ENCODE data around the gene SMAGP.
"Not testable (repeated sequence)": the region's sequence is repeated elsewhere in the genome, so short reads cannot be mapped to it uniquely, and the experiment has no call there.

Gene SMAGP

DNA sequence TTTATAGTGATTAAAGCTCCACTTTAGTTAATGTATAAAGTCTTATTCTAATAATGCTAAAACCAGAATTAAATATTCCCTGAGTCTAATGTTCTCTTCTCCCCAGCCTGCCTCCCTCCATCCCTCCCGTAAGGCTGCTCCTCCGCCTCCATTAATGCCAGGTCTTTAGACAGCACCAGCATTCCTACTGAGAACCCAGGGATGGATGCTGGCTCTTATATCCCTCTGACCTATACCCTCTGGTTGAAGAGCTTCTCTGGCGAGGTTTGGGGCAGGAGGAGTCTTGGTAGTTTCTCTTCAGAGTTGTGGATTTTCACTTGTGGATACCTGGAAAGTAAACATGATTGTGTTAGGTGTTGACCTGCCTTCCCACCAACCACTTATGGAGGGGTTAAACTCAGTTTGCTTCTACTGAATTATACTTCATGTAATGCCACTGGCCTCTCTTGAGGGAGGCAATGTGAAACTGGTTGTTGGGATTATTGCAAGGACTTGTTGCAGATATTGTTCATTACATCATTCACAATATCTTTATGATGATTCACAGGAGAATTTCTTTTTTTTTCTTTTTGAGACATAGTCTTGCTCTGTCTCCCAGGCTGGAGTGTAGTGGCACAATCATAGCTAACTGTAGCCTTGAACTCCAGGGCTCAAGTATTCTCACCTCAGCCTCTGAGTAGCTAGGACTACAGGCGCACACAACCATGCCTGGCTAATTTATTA lies 11.1 kb upstream of the SMAGP start:
- DNase-seq: no peak
- TF ChIP-seq GATA1 (IDR thresholded peaks at IDR 0.05; ENCODE audit: low read depth, low read length) (no peak), POLR2A (IDR thresholded peaks at IDR 0.05; ENCODE audit: low read length) (no peak)

DNA sequence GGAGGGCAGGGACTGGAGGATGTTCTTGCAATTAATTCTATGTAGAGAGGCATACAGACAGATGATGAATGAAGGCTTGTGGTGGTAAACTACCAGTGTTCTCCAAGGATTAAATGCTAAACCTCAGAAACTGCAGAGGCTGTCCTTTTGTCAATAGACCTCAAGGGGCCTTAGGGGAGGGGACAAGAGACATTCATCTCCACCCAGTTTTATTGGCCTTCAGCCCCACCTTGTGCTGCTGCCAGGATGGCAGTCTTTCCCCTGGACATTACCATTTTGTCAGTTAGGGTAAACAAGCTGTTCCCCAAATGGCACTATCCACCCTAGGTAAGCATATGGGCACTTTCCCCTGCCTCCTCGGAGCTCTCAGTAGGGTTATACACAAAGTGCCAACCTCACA lies 4.9 kb upstream of the SMAGP start:
- DNase-seq: no peak
- TF ChIP-seq GATA1 (IDR thresholded peaks at IDR 0.05; ENCODE audit: low read depth, low read length): no peak
- no peak for TF ChIP-seq POLR2A (IDR thresholded peaks at IDR 0.05; ENCODE audit: low read length)

DNA sequence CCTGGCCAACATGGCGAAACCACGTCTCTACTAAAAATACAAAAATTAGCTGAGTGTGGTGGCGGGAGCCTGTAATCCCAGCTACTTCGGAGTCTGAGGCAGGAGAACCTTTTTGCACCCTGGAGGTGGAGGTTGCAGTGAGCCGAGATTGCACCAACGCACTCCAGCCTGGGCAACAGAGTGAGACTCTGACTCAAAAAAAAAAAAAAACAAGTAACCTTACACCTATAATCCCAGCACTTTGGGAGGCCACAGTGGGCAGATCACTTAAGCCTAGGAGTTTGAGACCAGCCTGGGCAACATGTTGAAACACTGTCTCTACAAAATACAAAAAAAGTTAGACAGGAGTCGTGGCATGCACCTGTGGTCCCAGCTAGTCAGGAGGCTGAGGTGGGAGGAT lies 2.6 kb upstream of the SMAGP start:
- not testable (repeated sequence) for DNase-seq

DNA sequence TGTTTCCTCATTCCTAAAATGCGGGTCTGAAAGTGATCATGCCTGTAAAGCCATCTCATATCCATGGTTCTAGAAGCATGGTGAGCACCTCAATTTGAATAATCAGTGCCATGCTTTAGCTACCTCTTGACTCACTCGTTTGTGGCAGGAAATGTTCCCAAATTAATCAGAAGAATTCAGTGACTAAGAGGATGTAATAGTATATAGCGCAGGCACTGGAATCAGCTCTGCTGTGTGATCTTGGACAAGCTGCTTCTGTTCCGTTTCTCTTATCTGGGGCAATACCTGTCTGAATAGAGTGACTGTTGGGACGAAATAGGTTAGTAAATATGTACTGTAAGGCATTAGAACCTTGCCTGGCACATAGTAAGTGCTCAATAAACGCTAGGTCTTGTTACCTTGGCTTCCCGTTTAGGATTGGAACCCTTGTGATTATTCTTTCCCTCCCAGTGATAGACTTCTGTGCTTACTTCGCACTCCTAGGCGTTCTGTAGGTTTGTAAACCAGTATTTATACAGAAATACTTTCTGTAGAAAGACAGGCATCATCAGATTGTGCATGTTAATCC lies 820 bp upstream of the SMAGP start:
- no peak for TF ChIP-seq POLR2A (IDR thresholded peaks at IDR 0.05; ENCODE audit: low read length)
- no peak for TF ChIP-seq GATA1 (IDR thresholded peaks at IDR 0.05; ENCODE audit: low read depth, low read length)
- DNase-seq: no peak

DNA sequence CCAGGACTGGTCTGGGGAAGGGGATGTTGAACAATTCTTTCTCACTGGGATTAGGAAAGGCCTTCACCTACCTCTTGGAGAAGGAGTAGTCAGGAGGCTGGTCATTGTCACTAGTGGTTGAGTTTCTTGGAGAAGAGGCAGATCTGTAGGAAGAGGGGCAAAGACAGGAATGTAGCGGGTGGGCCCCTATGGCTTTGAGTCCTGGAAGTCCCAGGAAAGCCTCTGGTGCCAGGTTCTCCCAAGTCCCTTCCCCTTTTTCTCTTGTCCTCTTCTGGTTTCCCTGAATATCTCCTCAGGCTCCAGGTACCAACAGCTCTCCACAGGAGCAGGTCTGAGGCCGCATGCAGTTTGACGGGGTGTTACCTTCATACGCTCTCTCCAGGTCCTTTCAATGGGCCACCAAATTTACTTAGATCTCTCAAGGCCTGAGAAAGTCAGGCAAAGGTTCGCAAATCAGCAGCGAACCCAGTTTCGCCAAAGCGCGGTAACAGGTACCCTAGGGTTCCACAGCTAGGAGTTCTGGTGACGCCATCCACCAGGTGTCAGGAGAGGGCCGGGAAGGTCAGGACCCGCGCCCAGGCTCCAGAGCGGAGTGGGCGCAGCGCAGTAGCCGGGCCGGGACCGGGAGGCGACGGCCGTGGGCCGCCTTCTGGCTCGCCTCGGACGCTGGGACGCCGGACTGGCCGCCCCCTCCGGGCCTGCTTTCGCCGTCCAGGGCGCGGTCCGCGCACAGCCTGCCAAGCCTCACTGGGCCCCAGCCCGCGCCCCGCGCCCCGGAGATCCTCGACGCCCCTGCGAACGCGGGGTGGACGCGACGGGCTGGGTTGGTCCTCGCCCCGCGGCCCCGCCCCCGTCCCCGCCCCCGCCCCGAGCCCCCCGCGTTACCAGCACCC lies 795 bp downstream of the SMAGP start:
- TF ChIP-seq POLR2A (IDR thresholded peaks at IDR 0.05; ENCODE audit: low read length) (no peak), GATA1 (IDR thresholded peaks at IDR 0.05; ENCODE audit: low read depth, low read length) (no peak)
- peak; percentile 44 to 69 for DNase-seq

DNA sequence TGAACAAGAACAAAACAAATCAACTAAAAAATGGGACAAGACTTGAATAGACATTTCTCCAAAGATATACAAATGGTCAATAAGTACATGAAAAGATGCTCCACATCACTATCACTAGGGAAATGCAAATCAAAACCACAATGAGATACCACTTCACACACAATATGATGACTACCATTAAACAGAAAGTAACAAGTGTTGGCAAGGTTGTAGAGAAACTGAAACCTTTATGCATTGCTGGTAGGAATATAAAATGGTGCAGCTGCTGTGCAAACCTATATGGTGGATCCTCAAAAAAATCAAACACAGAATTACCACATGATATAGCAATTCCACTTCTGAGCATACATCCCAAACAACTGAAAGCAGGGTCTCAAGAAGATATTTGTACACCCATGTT lies 5.2 kb downstream of the SMAGP start:
- no peak for DNase-seq
- no peak for TF ChIP-seq POLR2A (IDR thresholded peaks at IDR 0.05; ENCODE audit: low read length)
- TF ChIP-seq GATA1 (IDR thresholded peaks at IDR 0.05; ENCODE audit: low read depth, low read length): no peak

DNA sequence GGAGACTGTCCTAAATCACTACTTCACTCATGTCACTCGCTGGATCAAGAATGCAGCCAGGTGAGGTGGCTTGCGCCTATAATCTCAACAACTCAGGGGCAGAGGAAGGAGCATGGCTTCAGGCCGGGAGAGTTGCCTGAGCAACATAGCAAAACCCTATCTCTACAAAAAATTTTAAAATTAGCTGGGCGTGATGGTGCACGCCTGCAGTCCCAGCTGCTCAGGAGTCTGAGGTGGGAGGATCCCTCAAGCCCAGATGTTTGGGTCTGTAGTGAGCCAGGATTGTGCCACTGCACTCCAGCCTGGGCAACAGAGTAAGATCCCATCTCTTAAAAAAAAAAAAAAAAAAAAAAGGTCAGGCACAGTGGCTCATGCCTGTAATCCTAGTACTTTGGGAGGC lies 5.9 kb downstream of the SMAGP start:
- TF ChIP-seq POLR2A (IDR thresholded peaks at IDR 0.05; ENCODE audit: low read length): no peak
- no peak for TF ChIP-seq GATA1 (IDR thresholded peaks at IDR 0.05; ENCODE audit: low read depth, low read length)
- no peak for DNase-seq

DNA sequence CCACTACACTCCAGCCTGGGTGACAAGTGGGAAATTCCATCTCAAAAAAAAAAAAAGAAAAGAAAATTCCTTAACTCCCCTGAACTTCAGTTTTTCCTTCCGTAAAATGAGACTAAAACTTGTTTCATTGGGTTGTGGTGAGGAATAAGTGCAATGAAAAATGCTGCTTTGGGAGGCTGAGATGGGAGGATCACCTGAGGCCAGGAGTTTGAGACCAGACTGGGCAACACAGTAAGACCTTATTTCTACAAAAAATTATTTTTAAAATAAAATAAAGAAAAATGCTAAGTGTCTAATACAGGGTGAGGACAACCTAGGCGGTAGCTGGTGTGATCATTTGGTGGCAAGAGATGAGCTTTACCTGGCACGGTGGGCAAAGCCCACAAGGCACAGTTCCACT lies 6.9 kb downstream of the SMAGP start:
- TF ChIP-seq GATA1 (IDR thresholded peaks at IDR 0.05; ENCODE audit: low read depth, low read length) (no peak), POLR2A (IDR thresholded peaks at IDR 0.05; ENCODE audit: low read length) (no peak)
- DNase-seq: no peak

DNA sequence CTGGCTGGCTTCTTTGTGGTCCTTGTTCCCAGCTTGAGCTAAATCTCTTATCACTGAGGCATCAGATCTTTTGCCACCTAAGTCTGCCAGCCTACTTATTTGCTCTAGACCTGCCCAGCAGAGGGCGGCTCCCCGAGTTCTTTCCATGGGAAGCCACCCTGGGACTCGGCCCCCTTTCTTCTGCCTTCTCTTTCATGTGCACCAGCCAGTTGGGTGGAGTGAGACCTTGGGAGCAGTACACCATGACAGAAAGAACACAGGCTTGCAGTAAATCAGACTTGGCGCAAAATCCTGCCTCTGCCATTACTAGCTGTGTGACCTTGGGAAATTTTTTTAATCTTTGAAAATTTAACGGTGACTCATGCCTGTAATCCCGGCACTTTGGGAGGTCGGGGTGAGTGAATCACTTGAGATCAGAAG lies 7.4 kb downstream of the SMAGP start:
- no peak for TF ChIP-seq POLR2A (IDR thresholded peaks at IDR 0.05; ENCODE audit: low read length)
- no peak for TF ChIP-seq GATA1 (IDR thresholded peaks at IDR 0.05; ENCODE audit: low read depth, low read length)
- DNase-seq: no peak

DNA sequence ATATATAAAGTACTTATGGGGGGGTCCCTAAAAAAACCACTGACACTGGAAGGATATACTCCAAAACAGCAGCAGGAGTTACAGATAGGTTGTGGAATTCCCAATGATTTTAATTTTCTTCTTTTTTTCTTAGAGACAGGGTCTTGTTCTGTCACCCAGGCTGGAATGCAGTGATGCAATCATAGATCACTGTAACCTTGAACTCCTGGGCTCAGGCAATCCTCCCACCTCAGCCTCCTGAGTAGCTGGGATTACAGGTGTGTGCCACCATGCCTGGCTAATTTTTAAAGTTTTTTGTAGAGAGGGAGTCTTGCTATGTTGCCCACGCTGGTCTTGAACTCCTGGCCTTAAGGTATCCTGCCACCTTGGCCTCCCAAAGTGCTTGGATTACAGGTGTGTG lies 10.6 kb downstream of the SMAGP start:
- DNase-seq: not testable (repeated sequence)

DNA sequence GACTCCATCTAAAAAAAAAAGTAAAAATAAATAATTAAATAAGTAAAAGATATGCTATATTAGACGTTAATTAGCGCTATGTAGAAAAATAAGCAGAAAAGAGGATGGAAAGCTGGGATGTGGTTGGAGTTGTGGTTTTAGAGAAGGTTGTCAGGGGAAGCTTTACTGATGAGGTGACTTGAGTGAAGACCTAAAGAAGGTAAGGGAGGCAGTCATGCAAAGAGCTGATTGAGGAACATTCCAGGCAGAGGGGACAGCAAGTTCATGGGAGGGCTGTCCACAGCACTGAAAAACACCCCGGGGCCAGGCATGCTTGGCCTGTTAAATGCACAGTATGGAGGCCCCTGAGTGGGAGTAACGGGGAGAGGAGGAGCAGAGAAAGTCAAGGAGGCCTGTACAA lies 15.7 kb downstream of the SMAGP start:
- TF ChIP-seq GATA1 (IDR thresholded peaks at IDR 0.05; ENCODE audit: low read depth, low read length) (no peak), POLR2A (IDR thresholded peaks at IDR 0.05; ENCODE audit: low read length) (no peak)
- no peak for DNase-seq

DNA sequence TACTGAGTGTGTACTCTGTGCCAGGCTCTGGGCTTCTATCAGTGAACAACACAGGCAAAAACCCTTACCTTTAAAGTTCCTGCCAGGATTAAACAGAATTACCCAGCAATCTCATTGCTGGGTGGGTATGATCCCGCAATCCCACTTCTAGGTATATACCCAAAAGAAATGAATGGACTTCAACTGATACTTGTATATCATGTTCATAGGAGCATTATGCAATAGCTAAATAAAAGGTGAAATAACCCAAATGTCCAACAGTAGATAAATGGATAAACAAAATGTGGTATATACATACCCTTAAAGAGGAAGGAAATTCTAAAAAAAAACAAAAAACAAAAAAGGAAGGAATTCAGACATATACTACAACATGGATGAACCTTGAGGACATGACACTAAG lies 16.9 kb downstream of the SMAGP start:
- TF ChIP-seq GATA1 (IDR thresholded peaks at IDR 0.05; ENCODE audit: low read depth, low read length) (no peak), POLR2A (IDR thresholded peaks at IDR 0.05; ENCODE audit: low read length) (no peak)
- DNase-seq: no peak

DNA sequence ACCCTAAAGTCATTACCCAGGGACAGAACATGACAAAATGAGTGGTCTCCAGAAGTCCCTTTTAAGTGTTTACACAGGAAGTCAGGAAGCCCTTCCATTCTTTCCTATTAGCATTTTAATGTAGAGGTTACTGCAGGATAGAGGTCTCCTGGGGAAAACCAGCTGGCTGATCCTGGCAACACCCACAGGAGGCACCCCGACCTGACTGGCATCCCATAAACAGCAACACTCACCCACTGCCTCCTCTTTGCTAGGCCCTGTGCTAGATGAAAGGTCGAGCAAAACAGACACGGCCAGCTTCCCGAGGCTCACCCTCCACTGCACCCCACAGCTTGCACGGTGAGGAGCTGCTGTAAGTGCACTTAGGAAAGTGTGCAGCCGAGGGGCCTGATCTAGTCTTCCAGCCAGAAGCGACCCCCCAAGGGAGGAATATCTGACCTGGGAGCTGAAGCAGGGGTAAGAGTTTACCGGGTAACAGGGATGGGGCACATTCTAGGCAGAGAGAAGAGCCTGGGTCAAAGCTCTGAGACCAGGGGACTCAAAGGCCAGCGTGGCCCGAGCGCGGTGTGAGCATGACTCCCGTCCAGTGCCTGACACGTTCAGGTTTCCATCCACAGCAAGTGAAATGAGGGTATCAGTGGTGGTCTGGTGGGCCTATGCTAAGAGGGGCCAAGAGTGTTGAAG lies 22.6 kb downstream of the SMAGP start:
- TF ChIP-seq POLR2A (IDR thresholded peaks at IDR 0.05; ENCODE audit: low read length) (no peak), GATA1 (IDR thresholded peaks at IDR 0.05; ENCODE audit: low read depth, low read length) (no peak)
- no peak for DNase-seq

DNA sequence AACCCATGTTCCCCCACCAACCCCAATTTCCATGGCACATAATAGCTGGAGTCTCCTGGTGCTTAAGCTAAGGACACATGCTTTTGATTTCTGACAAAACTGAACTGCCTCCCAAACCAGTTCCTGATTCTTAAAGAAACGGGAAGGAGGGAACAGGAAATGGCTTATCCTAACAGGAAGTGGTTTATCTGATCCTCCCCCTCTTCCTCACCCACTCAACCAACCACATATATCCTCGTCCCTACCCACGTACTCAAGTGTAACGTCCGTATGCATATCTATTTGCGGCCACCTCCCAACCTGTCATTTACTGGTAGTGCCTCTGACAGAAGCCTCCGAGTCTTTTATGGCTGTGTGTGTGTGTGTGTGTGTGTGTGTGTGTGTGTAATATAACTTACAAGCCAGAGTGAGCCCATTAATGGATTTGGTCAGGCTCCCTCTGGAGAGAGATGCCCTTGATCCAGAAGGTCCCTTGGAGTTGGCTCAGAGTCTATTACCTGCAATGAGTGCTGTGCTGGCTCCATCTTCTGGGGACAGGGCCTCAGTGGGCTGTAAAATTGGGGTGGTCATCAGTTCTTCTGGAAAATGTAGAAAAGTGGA lies 23.9 kb downstream of the SMAGP start:
- TF ChIP-seq GATA1 (IDR thresholded peaks at IDR 0.05; ENCODE audit: low read depth, low read length) (no peak), POLR2A (IDR thresholded peaks at IDR 0.05; ENCODE audit: low read length) (peak; percentile 17)
- DNase-seq: peak; percentile 46 to 63
